Body of pancreas (tissue), 4 donors: ENCODE results near the gene TIMD4. TPM values are rescaled to one million over a fixed set of nuclear protein-coding genes. Genes with fewer than 3 reads are reported as not detected.

Source experiments
- ATAC-seq: fragments of 150-250 bp; one replicate; pipeline ENCODE4 v1.9.1; 2016
- DNase-seq, 4 donors: peaks; one replicate each; pipeline ENCODE4 v3.0.0-alpha.2; 2019
- H3K27ac ChIP-seq, 4 donors: fragments of 200-600 bp; sonication (generic); 1 replicate in 3 of 4; 2 replicates in 1 of 4; pipeline versions ENCODE4 v1.5.1 to v1.6.1; 2016 to 2019; ENCODE audit warnings: mild to moderate bottlenecking in 1 of 4, mixed read lengths in 1 of 4, moderate library complexity in 1 of 4
- H3K27me3 ChIP-seq, 2 donors: fragments of 200-600 bp; sonication (generic); one replicate each; pipeline ENCODE4 v1.6.0; 2016; ENCODE audit warnings: mild to moderate bottlenecking in 1 of 2
- H3K36me3 ChIP-seq, 2 donors: fragments of 200-600 bp; sonication (generic); replicated peaks in 1 of 2; 2 replicates each; pipeline ENCODE4 v1.5.1; 2016; ENCODE audit warnings: low read depth in 2 of 2; ENCODE audit not compliant: insufficient read depth in 1 of 2
- H3K4me1 ChIP-seq: fragments of 200-600 bp; sonication (generic); one replicate; pipeline ENCODE4 v1.6.0; 2016
- H3K4me3 ChIP-seq, 2 donors: fragments of 200-600 bp; sonication (generic); 1 replicate in 1 of 2; 2 replicates in 1 of 2; pipeline ENCODE4 v1.5.1; 2016 to 2019
- H3K9me3 ChIP-seq, 3 donors: fragments of 200-600 bp; sonication (generic); 1 replicate in 2 of 3; 2 replicates in 1 of 3; pipeline ENCODE4 v1.5.1; 2016
- POLR2A ChIP-seq, 3 donors: fragments of 450-650 bp; IDR thresholded peaks; one replicate each; pipeline ENCODE4 v1.6.1; 2016; ENCODE audit warnings: antibody characterized with exemption in 3 of 3, mild to moderate bottlenecking in 2 of 3
- WGBS, 2 donors: methylation state at CpG; one replicate each; pipeline ENCODE4 v1.1.5; 2017; 5-methylcytosine and 5-hydroxymethylcytosine counted together
- intact Hi-C: fragments of 100-400 bp; cut with DNase I; formaldehyde crosslinking; loops from one replicate; pipeline ENCODE4 v1.15.1; 2023
- total RNA-seq, 2 donors: library from RNA; depleted of rRNA; stranded (reverse); fragments of >200 nt; gene quantifications; one replicate each; pipeline ENCODE4 v1.1.0, GENCODE V29; 2016
- TF ChIP-seq, protein P1 (sequence below), 7 experiments: fragments of 450-650 bp in 4 of 7; fragments of 200-600 bp in 3 of 7; sonication (generic) in 3 of 7; IDR thresholded peaks; one replicate each; pipeline ENCODE4 v1.5.1; 2016 to 2019; ENCODE audit warnings: antibody characterized with exemption in 7 of 7

The TIMD4 gene
- total RNA-seq, 2 donors from 2014 or later: not detected

DNA sequence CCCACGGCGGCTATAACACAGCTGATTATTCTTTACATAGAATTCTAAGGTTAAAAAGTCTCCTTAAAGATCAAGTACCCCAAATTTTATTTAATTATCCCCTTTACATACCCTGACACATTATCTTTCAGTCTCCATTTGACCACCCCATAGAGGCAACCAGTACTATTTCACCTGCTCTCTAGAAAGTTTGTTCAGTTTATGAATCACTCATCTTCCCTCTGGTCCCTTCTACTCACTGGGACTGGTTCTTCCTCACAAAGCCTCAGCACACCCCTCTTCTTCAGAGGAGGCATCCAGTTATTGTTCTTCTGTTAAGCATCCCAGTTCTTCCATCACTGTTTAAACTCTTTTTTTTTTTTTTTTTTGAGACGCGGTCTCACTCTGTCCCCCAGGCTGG lies 70.2 kb downstream of the TIMD4 start:
- 77% methylated on average over 4 of the region's 4 CpGs for WGBS, 2 donors
- Histone ChIP-seq H3K9me3 (no peaks in the 10 kb centered on the region), H3K27me3 (no peaks in the 10 kb centered on the region), H3K4me1 (no peaks in the 10 kb centered on the region), H3K4me3 (no peak overlapping the region), H3K36me3 (no peaks in the 10 kb centered on the region), H3K27ac (no peak overlapping the region)
- no peak for TF ChIP-seq POLR2A (IDR thresholded peaks at IDR 0.05)
- TF ChIP-seq, protein P1, sequence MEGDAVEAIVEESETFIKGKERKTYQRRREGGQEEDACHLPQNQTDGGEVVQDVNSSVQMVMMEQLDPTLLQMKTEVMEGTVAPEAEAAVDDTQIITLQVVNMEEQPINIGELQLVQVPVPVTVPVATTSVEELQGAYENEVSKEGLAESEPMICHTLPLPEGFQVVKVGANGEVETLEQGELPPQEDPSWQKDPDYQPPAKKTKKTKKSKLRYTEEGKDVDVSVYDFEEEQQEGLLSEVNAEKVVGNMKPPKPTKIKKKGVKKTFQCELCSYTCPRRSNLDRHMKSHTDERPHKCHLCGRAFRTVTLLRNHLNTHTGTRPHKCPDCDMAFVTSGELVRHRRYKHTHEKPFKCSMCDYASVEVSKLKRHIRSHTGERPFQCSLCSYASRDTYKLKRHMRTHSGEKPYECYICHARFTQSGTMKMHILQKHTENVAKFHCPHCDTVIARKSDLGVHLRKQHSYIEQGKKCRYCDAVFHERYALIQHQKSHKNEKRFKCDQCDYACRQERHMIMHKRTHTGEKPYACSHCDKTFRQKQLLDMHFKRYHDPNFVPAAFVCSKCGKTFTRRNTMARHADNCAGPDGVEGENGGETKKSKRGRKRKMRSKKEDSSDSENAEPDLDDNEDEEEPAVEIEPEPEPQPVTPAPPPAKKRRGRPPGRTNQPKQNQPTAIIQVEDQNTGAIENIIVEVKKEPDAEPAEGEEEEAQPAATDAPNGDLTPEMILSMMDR (IDR thresholded peaks at IDR 0.05): no peak
- DNase-seq (no peak), ATAC-seq (no peak)
- intact Hi-C loops: no loop called here

DNA sequence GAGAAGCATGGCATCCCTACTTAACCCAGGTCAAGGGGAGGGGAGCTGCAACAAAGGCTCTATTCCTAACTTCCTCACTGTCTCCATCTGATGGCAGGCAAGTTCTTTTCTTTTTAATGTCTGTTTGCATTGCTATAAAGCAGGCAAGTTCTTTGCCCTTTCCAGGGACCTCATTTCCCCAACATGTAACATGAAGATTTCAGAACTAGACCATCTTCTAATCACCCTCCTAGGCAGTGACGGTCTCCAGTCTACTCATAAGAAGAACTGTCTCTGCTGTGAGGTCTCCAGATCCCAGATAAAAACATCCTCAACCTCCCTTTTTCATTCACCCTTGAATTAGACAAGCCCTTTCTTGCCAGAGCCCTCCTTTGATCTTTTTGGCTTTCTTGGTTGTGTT lies 70.8 kb downstream of the TIMD4 start:
- Histone ChIP-seq H3K4me1 (no peaks in the 10 kb centered on the region), H3K36me3 (no peaks in the 10 kb centered on the region), H3K4me3 (no peak overlapping the region), H3K9me3 (no peaks in the 10 kb centered on the region), H3K27me3 (no peaks in the 10 kb centered on the region), H3K27ac (no peak overlapping the region)
- 45% methylated on average over 1 of the region's 1 CpG for WGBS, 2 donors
- no peak for DNase-seq
- TF ChIP-seq, protein P1 (IDR thresholded peaks at IDR 0.05): no peak
- TF ChIP-seq POLR2A (IDR thresholded peaks at IDR 0.05): no peak
- intact Hi-C loops: no loop called here
- no peak for ATAC-seq

DNA sequence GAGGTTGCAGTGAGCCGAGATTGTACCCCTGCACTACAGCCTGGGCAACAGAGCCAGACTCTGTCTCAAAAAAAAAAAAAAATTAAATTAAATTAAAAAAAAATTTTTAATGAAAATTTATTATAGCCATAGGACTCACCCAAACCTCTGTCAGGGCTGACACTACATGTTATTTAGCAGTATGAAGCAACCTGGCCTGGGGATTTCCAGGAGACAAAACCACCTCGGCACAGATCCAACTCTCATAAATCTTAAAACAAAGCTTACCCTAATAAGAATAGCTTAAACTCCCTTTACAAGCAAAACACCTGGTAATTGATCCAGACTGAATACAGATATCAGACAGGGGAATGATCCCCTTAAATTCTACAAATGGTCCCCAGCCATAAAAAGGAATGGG lies 74.5 kb downstream of the TIMD4 start:
- intact Hi-C loops: no loop called here
- Histone ChIP-seq H3K27me3 (no peaks in the 10 kb centered on the region), H3K4me1 (no peaks in the 10 kb centered on the region), H3K27ac (no peak overlapping the region), H3K4me3 (no peak overlapping the region), H3K36me3 (no peaks in the 10 kb centered on the region), H3K9me3 (no peaks in the 10 kb centered on the region)
- DNase-seq: no peak
- ATAC-seq: no peak
- 66 to 80% methylated on average over 2 of the region's 2 CpGs for WGBS, 2 donors
- TF ChIP-seq, protein P1 (IDR thresholded peaks at IDR 0.05): no peak
- TF ChIP-seq POLR2A (IDR thresholded peaks at IDR 0.05): no peak

DNA sequence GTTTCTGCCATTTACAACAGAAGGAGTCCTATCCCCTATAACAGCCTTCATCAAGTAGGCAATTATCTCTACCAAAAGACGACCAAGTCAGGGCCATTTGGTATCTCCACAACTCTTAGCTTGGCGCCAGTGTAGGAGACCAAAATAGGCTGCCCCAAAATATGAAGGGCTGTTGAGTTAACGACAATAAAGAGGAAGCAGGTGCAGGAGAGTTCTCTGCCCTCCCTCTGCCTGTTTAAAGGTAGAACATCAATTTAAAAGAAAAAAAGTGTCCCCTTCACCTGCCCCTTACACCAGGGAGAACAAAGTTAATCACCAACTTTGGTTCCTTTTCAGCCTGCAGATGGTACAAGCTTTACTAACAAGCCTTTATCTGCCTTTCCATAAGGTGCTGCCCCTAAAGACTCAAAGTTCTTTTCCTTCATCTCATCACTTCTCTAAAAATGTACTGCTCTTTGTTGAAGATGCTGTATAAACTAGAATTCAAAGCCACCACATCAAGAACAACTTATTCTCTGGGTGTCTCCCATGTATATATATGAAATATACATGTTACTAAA lies 79.6 kb downstream of the TIMD4 start:
- no peak for ATAC-seq
- H3K4me1 ChIP-seq: no peaks in the 10 kb centered on the region
- intact Hi-C loops: no loop called here

More for the DNA sequence above, 79.6 kb downstream of the TIMD4 start:
- no peak overlapping the region for H3K4me3 ChIP-seq
- H3K9me3 ChIP-seq: no peaks in the 10 kb centered on the region
- no peaks in the 10 kb centered on the region for H3K27me3 ChIP-seq
- no peak for DNase-seq
- no peaks in the 10 kb centered on the region for H3K36me3 ChIP-seq
- TF ChIP-seq, protein P1 (IDR thresholded peaks at IDR 0.05): no peak
- no peak for TF ChIP-seq POLR2A (IDR thresholded peaks at IDR 0.05)
- 42 to 52% methylated on average over 3 of the region's 3 CpGs for WGBS, 2 donors
- H3K27ac ChIP-seq: no peak overlapping the region
